Fibroblast of gingiva (primary cell): ENCODE data around the gene EMC7.
"Not testable (repeated sequence)": the region's sequence is repeated elsewhere in the genome, so short reads cannot be mapped to it uniquely, and the experiment has no call there.

Experiments used
- DNase-seq: peaks from one replicate; pipeline ENCODE4 v3.0.0-alpha.2; 2011; ENCODE audit warnings: low read depth

The EMC7 gene

GRCh38 chr15:34101366-34102174 lies at the start of gene EMC7, which contains the start of gene PGBD4:
TSS of gene EMC7 (minus strand) at chr15:34101862. CDS start at chr15:34101839, 23 bp downstream.
TSS of gene PGBD4 (plus strand) at chr15:34102083. CDS start at chr15:34102532, 449 bp downstream.
- peak; percentile 100 for DNase-seq

DNA sequence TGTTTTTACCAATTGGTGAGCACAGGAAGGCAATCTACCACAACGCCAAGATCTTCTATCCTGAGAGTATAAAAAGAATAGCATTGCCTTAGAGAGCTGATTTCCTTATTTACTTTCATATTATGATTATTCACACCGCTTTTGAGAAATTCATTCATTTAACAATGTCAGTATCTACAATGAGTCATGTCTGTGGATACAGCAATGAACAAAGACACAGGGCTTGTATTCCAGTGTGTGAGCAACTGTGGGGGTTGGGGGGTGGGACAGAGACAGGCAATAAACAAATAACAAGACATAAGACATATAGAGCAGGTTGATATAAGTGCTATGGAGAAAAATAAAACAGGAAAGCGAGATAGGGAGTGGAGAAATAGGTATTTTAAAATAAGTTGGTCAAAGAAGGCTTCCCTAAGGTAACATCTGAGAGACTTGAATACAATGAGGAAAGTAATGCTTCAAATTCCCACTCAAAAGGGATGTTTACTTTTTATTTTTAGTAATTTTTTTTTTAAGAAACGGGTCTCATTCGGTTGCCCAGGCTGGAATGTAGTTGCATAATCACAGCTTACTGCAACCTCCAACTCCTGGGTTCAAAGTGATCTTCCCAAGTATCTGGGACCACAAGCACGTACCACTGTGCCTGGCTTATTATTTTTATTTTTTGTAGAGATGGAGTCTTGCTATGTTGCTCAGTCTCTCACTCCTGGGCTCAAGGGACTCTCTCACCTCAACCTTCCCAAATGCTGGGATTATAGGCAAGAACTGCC lies 45.9 kb upstream of the EMC7 start:
- no peak for DNase-seq

- DNase-seq: no peak
Observed at GRCh38 chr15:34133511-34133910, 31.8 kb upstream of the EMC7 start.

DNA sequence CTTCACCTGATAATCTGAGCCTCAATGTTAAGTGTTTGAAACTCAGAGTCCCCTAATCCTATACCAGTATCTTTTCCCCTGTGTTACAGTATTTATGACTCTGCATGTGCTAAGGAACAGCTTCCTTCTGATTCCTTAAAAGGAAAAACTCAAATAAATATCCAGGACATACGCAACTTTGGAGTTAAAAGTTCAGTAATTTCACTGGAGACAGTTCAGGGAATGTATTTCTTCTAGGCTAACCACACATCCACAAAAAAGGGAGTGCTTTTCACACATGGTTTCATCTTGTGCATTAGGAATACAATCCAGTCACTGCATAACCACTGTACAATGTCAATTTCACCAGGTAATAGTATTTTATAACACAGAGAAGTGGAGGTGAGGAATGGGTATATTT lies 31.2 kb upstream of the EMC7 start:
- DNase-seq: no peak

GRCh38 chr15:34128898-34129297 lies 27.2 kb upstream of the EMC7 start:
- DNase-seq: no peak

DNA sequence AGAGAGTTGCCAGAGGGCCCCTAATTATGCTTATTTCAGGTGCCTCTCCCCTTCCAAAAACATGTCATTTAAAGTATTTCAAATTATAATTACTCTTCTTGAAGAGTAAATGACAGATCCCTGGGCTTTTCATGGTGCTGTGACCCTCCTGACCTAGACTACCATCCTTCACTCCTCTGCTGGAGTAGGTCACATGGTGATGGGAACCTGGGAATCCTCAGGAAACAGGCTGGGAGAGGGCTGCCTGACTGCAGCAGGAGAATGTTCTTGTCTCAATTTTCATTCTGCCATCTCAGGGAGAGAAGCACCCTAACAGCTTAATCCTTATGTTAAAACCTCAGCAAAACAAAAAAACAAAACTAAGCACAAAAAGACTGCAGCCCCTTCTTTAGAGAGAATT lies 24.9 kb upstream of the EMC7 start:
- DNase-seq: no peak

GRCh38 chr15:34125945-34126344 lies 24.3 kb upstream of the EMC7 start:
- DNase-seq: no peak

- no peak for DNase-seq
Observed at GRCh38 chr15:34124651-34125050, 23.0 kb upstream of the EMC7 start.

- peak; percentile 69 for DNase-seq
Observed at GRCh38 chr15:34122771-34123183, 21.1 kb upstream of the EMC7 start.

DNA sequence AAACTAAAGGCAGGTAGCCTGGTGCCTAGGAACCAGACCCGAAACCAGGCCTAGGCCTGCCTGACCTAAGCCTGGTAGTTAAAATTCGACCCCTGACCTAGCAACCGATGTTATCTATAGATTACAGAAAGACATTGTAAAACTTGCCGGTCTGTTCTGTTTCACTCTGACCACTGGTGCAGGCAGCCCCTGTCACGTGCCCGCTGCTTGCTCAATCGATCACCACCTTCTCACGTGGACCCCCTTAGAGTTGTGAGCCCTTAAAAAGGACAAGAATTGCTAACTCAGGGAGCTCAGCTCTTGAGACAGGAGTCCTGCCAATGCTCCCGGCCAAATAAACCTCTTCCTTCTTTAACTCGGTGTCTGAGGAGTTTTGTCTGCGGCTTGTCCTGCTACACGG lies 20.1 kb upstream of the EMC7 start:
- DNase-seq: not testable (repeated sequence)

DNA sequence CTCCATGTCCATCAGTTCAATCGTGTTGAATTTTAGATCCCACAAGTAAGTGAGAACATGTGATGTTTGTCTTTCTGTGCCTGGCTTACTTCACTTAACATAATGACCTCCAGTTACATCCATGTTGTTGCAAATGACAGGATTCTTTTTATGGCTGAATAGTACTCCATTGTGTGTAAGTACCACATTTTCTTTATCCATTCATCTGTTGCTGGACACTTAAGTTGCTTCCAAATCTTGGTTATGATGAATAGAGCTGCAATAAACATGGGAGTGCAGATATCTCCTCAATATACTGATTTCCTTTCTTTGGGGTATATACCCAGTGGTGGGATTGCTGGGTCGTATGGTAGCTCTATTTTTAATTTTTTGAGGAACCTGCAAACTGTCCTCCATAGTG lies 18.8 kb upstream of the EMC7 start:
- not testable (repeated sequence) for DNase-seq

- no peak for DNase-seq
Observed at GRCh38 chr15:34119291-34119690, 17.6 kb upstream of the EMC7 start.

DNA sequence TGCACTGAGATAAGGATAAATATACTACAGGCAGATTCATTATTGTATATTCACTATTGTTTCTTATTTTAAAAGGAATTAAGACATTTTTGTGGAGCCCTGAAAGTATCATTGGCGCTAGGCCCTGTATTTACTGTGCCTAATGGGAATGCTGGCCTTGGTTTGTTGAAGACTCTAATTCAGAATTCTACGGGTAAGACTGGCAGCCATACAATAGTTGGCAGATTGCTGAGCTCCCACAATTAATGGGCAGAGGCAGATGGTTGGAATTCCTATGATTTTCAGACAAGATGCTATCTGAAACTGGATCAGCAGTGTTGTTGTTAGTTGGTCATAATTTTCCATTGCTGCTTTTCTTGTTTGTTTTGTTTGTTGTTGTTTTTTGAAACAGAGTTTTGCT lies 15.0 kb upstream of the EMC7 start:
- DNase-seq: no peak

GRCh38 chr15:34114739-34115138 lies 13.1 kb upstream of the EMC7 start:
- DNase-seq: no peak

DNA sequence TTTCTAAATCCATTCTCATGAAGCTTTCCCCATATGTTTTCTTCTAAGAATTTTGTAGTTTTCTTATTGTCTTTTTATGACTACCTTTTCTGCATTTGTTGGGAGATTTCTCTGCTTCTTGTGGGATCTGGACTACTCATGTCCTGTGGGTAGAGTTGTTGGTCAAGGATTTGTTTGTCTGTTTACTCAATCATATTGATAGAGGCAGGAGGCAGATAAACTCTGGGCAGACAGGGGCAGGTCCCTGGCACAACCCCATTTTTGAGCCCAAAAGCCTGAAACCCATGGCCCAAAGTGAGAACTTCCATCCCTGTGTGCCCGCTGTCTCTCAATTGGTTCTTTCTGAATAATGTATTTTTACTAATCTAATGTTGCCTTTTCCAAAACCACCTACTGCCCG lies 12.6 kb upstream of the EMC7 start:
- no peak for DNase-seq

DNA sequence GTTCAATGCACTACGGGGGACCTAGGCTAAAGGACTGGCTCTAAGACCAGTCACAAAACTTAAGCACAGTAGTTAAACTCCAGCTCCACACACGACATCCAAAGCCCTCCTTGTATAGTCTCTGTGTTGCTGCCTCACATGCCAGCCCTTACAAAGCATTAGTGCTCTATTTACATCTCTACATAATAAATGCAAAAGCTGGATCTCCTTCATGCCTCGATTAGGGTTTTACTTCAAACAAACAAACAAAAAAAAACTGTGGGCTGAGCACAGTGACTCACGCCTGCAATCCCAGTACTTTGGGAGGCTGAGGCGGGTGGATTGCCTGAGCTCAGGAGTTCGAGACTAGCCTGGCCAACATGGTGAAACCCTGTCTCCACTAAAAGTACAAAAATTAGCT lies 9.8 kb upstream of the EMC7 start:
- DNase-seq: no peak

GRCh38 chr15:34109797-34110663 lies 8.4 kb upstream of the EMC7 start:
- peak; percentile 37 for DNase-seq

DNA sequence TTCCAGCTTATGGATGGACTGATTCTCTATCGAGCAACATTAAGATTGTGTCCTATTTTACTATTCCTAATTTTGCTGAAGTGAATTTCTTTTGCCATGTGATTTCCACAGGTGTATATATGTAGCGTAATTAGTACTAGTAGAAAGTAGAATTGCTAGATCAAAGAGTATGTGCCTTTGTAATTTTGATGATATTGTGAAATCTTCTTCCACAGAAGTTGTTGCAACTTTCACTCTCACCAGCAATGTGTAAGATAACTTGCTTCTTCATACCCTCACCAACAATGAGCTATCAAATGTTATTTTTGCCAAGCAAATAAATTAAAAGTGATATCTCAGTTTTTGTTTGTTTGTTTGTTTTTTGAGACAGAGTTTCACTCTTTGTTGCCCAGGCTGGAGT lies 5.7 kb upstream of the EMC7 start:
- no peak for DNase-seq

GRCh38 chr15:34106423-34106822 lies 4.8 kb upstream of the EMC7 start:
- no peak for DNase-seq

- DNase-seq: no peak
Observed at GRCh38 chr15:34102175-34102925, 688 bp upstream of the EMC7 start.

DNA sequence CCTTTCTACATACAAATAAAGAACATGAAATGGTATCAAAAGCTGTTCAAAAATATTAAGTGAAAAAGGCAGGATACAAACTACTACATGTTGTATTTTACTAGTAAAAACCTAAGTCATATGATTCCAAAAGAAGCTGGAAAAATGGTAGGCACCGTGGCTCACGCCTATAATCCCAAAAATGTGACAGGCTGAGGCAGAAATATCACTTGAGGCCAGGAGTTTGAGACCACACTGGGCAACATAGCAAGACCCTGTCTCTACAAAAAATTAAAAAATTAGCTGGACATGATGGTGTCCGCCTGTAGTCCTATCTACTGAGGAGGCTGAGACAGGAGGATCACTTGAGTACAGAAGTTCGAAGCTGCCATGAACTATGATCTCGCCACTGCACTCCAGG lies 1.7 kb downstream of the EMC7 start:
- DNase-seq: no peak

DNA sequence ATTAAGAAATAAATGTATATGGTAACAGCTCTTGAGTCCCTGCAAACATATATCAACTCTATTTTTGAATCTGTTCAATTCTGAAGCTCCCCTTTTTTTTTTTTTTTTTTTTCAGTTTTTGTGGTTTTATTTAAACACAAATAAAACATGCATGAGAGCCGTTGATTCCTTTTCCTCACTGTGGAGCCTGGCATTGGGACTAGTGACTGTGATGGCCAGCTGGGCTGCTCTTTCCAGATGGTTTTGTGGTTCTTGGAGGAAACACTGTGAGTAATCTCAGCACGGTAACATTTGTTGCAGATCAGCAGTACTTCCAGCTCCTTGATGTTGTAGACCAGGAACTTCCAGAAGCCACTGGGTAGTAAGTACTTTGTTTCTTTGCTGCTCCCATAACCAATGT lies 15.9 kb downstream of the EMC7 start:
- peak; percentile 36 for DNase-seq
